K562 (cell line): ENCODE results near the gene EFNA1. TPM values are rescaled to one million over a fixed set of nuclear protein-coding genes. Genes with fewer than 3 reads are reported as not detected.
A peak's percentile ranks its signal among the peaks of the same experiment; 100 is the strongest.

ENCODE experiments used
- E2F3 ChIP-seq: fragments of 250-450 bp; sonication (Bioruptor Pico); IDR thresholded peaks from 2 replicates; pipeline ENCODE4 v1.4.0; 2020; ENCODE audit warnings: mild to moderate bottlenecking
- FOXJ3 ChIP-seq: sonication (generic); formaldehyde crosslinking; IDR thresholded peaks from 2 replicates; pipeline ENCODE4 v1.4.0; 2020; ENCODE audit warnings: mild to moderate bottlenecking, missing genetic modification reagents
- GABPA ChIP-seq: fragments of 200-800 bp; sonication (Bioruptor generic); conservative IDR thresholded peaks from 2 replicates; pipeline ENCODE4 v1.6.1; 2016; ENCODE audit warnings: low read depth, missing genetic modification characterization, missing compliant biosample characterization
- JUN ChIP-seq, 2 experiments: sonication (generic) in 1 of 2; formaldehyde crosslinking in 1 of 2; IDR thresholded peaks; 2 replicates each; pipeline versions ENCODE4 v1.6.1 to v1.8.0; 2012 to 2022; ENCODE audit warnings: borderline replicate concordance in 2 of 2, mild to moderate bottlenecking in 2 of 2, improper control_type of control experiment in 1 of 2, low read depth in 1 of 2, low read length in 1 of 2, missing genetic modification reagents in 1 of 2
- MEF2A ChIP-seq: IDR thresholded peaks from 2 replicates; pipeline ENCODE4 v1.6.1; 2011; ENCODE audit warnings: low read depth, mild to moderate bottlenecking, low read length, moderate library complexity; ENCODE audit not compliant: control insufficient read depth
- NR2F6 ChIP-seq: fragments of 450-650 bp; formaldehyde crosslinking; IDR thresholded peaks from 2 replicates; pipeline ENCODE4 v1.4.0; 2020; ENCODE audit warnings: mild to moderate bottlenecking
- PHTF2 ChIP-seq: fragments of 250-450 bp; sonication (Bioruptor Pico); IDR thresholded peaks from 2 replicates; pipeline ENCODE4 v1.5.0; 2021; ENCODE audit warnings: mild to moderate bottlenecking
- PYGO2 ChIP-seq: fragments of 450-650 bp; IDR thresholded peaks from 2 replicates; pipeline ENCODE4 v1.6.1; 2016; ENCODE audit warnings: mild to moderate bottlenecking, missing genetic modification characterization, moderate library complexity, missing compliant biosample characterization
- RB1 ChIP-seq: fragments of 450-650 bp; IDR thresholded peaks from 2 replicates; pipeline ENCODE4 v1.6.1; 2017; ENCODE audit warnings: low read depth, mild to moderate bottlenecking
- SAFB2 ChIP-seq: fragments of 200-400 bp; formaldehyde crosslinking; IDR thresholded peaks from 2 replicates; pipeline ENCODE4 v1.6.1; 2018; ENCODE audit warnings: borderline replicate concordance, low read length, low read depth, moderate library complexity; ENCODE audit not compliant: severe bottlenecking
- ZNF277 ChIP-seq: fragments of 250-450 bp; sonication (Bioruptor Pico); IDR thresholded peaks from 2 replicates; pipeline ENCODE4 v1.8.0; 2022; ENCODE audit warnings: inconsistent platforms, mild to moderate bottlenecking, moderate library complexity, borderline replicate concordance
- ZNF77 ChIP-seq: fragments of 250-450 bp; sonication (Bioruptor Pico); IDR thresholded peaks from 2 replicates; pipeline ENCODE4 v1.5.0; 2020
- polyA plus RNA-seq, 8 experiments: library from polyadenylated mRNA; depleted of rRNA in 4 of 8; stranded (reverse) in 5 of 8; unstranded in 3 of 8; fragments of >200 nt; fragmentation: Nextera tagmentation in 2 of 8; fragmentation: Illumina TruSeq in 1 of 8; extraction: Ambion mirVana in 2 of 8; extraction: Trizol in 1 of 8; gene quantifications; 2 replicates each; pipeline versions ENCODE4 v1.2.1 to v1.2.3, GENCODE V29; 2011 to 2014; ENCODE audit warnings: inconsistent platforms in 1 of 8, missing spikeins in 1 of 8
- total RNA-seq, 7 experiments: library from RNA; depleted of rRNA in 6 of 7; stranded (reverse); fragments of >200 nt in 6 of 7; fragmentation: Illumina TruSeq in 2 of 7; extraction: Trizol in 2 of 7; gene quantifications; 2 replicates each; pipeline versions ENCODE4 v1.2.1 to v1.2.3, GENCODE V29; 2011 to 2021; ENCODE audit warnings: low replicate concordance in 1 of 7
- TF ChIP-seq, protein P1 (sequence below): fragments of 450-650 bp; conservative IDR thresholded peaks from 2 replicates; pipeline ENCODE4 v1.6.1; 2016; ENCODE audit warnings: missing genetic modification characterization, low read depth, mild to moderate bottlenecking, missing compliant biosample characterization, moderate library complexity
- TF ChIP-seq, protein P2 (sequence below), 2 experiments: fragments of 450-650 bp in 1 of 2; sonication (generic) in 1 of 2; formaldehyde crosslinking in 1 of 2; IDR thresholded peaks; 2 replicates each; pipeline versions ENCODE4 v1.7.1 to v1.9.0; 2016 to 2022; ENCODE audit warnings: inconsistent platforms in 1 of 2, mild to moderate bottlenecking in 1 of 2, missing genetic modification reagents in 1 of 2

The EFNA1 gene
- total and polyA plus RNA-seq, 9 of the 15 experiments (the other 6 are each of a cell fraction or from before 2014, with no cell fraction given), result 2.1 to 9.3 (median 3.0) TPM

GRCh38 chr1:155139895-155140629, 12.4 kb downstream of the EFNA1 start, which contains the start of gene DPM3 (continued):
- TF ChIP-seq SAFB2 (no peak), E2F3 (CRISPR knock-in tag) (no peak), RB1 (peak; percentile 35; the same call in 1 of the 2 replicates), PHTF2 (CRISPR knock-in tag) (no peak), ZNF77 (CRISPR knock-in tag) (no peak), JUN (IDR thresholded peaks at IDR 0.05; ENCODE audit: borderline replicate concordance, low read depth, low read length) (0 out of 2 replicates have a peak, but pooled peaks have one; percentile 4), JUN (CRISPR knock-in tag; IDR thresholded peaks at IDR 0.05; ENCODE audit: borderline replicate concordance) (no peak), FOXJ3 (CRISPR knock-in tag) (no peak), MEF2A (no peak), GABPA (tag) (peak; percentile 99), PYGO2 (no peak), ZNF277 (CRISPR knock-in tag) (no peak), NR2F6 (CRISPR knock-in tag) (no peak)
- TF ChIP-seq, protein P1, sequence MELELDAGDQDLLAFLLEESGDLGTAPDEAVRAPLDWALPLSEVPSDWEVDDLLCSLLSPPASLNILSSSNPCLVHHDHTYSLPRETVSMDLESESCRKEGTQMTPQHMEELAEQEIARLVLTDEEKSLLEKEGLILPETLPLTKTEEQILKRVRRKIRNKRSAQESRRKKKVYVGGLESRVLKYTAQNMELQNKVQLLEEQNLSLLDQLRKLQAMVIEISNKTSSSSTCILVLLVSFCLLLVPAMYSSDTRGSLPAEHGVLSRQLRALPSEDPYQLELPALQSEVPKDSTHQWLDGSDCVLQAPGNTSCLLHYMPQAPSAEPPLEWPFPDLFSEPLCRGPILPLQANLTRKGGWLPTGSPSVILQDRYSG, result no peak
- TF ChIP-seq, protein P2, sequence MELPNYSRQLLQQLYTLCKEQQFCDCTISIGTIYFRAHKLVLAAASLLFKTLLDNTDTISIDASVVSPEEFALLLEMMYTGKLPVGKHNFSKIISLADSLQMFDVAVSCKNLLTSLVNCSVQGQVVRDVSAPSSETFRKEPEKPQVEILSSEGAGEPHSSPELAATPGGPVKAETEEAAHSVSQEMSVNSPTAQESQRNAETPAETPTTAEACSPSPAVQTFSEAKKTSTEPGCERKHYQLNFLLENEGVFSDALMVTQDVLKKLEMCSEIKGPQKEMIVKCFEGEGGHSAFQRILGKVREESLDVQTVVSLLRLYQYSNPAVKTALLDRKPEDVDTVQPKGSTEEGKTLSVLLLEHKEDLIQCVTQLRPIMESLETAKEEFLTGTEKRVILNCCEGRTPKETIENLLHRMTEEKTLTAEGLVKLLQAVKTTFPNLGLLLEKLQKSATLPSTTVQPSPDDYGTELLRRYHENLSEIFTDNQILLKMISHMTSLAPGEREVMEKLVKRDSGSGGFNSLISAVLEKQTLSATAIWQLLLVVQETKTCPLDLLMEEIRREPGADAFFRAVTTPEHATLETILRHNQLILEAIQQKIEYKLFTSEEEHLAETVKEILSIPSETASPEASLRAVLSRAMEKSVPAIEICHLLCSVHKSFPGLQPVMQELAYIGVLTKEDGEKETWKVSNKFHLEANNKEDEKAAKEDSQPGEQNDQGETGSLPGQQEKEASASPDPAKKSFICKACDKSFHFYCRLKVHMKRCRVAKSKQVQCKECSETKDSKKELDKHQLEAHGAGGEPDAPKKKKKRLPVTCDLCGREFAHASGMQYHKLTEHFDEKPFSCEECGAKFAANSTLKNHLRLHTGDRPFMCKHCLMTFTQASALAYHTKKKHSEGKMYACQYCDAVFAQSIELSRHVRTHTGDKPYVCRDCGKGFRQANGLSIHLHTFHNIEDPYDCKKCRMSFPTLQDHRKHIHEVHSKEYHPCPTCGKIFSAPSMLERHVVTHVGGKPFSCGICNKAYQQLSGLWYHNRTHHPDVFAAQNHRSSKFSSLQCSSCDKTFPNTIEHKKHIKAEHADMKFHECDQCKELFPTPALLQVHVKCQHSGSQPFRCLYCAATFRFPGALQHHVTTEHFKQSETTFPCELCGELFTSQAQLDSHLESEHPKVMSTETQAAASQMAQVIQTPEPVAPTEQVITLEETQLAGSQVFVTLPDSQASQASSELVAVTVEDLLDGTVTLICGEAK (IDR thresholded peaks at IDR 0.05), result peak; percentile 100
- TF ChIP-seq, protein P2 (CRISPR knock-in tag; IDR thresholded peaks at IDR 0.05), result no peak
